Prostate gland (tissue), 2 donors: ENCODE measurements around the gene IMPG1.
A peak's percentile ranks its signal among the peaks of the same experiment; 100 is the strongest.

ENCODE experiments used
- CTCF ChIP-seq, 4 experiments: fragments of 200-600 bp in 2 of 4; fragments of 450-650 bp in 2 of 4; sonication (generic) in 2 of 4; IDR thresholded peaks; 1 replicate in 3 of 4; 2 replicates in 1 of 4; pipeline ENCODE4 v1.5.1; 2016 to 2019; ENCODE audit warnings: antibody characterized with exemption in 4 of 4, mild to moderate bottlenecking in 2 of 4, moderate library complexity in 2 of 4
- POLR2A ChIP-seq: fragments of 450-650 bp; IDR thresholded peaks from one replicate; pipeline ENCODE4 v1.6.1; 2016; ENCODE audit warnings: antibody characterized with exemption, mild to moderate bottlenecking

GRCh38 chr6:75893058-75893775 lies 179.2 kb downstream of the IMPG1 start:
- TF ChIP-seq CTCF (IDR thresholded peaks at IDR 0.05): peak in 3 of 4 experiments; percentile 65 to 71 (median 67)
- TF ChIP-seq POLR2A: no peak
